Fibroblast of pulmonary artery (primary cell): ENCODE measurements around the gene MSX1.

Experiments used
- DNase-seq: peaks from one replicate; pipeline ENCODE4 v3.0.0-alpha.2; 2010; ENCODE audit warnings: low read depth
- H3K4me3 ChIP-seq: replicated peaks from 2 replicates; pipeline ENCODE4 v1.5.1; 2011; ENCODE audit warnings: low read depth, mild to moderate bottlenecking, control low read depth, low read length, moderate library complexity
- TF ChIP-seq, protein P1 (sequence below): IDR thresholded peaks from 2 replicates; pipeline ENCODE4 v1.5.1; 2011; ENCODE audit warnings: mild to moderate bottlenecking, control low read depth, low read length, inconsistent platforms; ENCODE audit errors: missing control alignments

MSX1 gene

DNA sequence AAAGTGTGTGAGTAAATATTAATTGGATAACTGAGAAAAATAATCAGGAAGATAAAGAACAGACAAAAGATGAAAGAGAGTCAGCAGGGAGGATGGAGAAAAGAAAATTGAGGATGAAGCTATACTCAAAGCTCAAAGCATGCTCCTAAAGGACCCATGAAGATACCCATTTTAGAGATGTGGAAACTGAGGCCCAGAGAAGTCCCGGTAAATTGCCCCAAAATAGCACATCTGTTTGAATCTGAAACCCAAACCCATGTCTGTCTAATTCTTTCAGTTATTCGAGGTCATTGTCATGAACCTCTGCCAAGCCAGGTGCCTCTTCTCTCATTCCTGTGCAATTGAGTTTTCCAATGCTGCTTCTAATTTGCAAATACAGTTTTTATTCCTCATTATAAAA, 29.6 kb upstream of the MSX1 start:
- DNase-seq = no peak
- H3K4me3 ChIP-seq = no peak overlapping the region
- TF ChIP-seq, protein P1, sequence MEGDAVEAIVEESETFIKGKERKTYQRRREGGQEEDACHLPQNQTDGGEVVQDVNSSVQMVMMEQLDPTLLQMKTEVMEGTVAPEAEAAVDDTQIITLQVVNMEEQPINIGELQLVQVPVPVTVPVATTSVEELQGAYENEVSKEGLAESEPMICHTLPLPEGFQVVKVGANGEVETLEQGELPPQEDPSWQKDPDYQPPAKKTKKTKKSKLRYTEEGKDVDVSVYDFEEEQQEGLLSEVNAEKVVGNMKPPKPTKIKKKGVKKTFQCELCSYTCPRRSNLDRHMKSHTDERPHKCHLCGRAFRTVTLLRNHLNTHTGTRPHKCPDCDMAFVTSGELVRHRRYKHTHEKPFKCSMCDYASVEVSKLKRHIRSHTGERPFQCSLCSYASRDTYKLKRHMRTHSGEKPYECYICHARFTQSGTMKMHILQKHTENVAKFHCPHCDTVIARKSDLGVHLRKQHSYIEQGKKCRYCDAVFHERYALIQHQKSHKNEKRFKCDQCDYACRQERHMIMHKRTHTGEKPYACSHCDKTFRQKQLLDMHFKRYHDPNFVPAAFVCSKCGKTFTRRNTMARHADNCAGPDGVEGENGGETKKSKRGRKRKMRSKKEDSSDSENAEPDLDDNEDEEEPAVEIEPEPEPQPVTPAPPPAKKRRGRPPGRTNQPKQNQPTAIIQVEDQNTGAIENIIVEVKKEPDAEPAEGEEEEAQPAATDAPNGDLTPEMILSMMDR = no peak

- TF ChIP-seq, protein P1 = no peak
- no peak for DNase-seq
- H3K4me3 ChIP-seq = no peak overlapping the region
Observed at GRCh38 chr4:4831266-4831665, 28.2 kb upstream of the MSX1 start.

GRCh38 chr4:4831825-4832224, 27.6 kb upstream of the MSX1 start:
- TF ChIP-seq, protein P1 = no peak
- no peak overlapping the region for H3K4me3 ChIP-seq
- no peak for DNase-seq

GRCh38 chr4:4836044-4836443, 23.4 kb upstream of the MSX1 start:
- no peak overlapping the region for H3K4me3 ChIP-seq
- DNase-seq = no peak
- TF ChIP-seq, protein P1 = no peak

DNA sequence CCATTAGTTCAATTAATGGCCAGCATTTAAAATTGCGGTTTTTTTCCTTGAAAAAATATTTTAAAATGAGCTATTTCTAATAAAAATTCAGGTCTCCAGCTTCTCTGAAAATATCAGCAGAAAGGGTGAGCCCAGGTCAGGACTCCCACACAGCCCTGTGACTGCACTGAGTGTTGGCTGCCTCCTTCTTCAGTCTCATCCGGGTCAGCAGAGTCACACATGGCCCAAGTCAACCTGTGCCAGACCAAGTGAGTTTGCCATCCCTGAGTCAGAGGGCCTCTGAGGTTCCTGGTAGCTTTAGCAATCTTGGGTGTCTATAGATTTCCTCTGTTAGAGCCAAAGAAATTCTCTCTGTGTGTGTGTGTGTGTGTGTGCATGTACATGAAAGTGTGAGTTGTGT, 22.1 kb upstream of the MSX1 start:
- TF ChIP-seq, protein P1 = no peak
- no peak overlapping the region for H3K4me3 ChIP-seq
- DNase-seq = no peak

- no peak for DNase-seq
- TF ChIP-seq, protein P1 = no peak
- H3K4me3 ChIP-seq = no peak overlapping the region
Observed at GRCh38 chr4:4838051-4838935, 21.2 kb upstream of the MSX1 start.
